SK-N-SH (cell line): Measurements from ENCODE around the gene CHSY3. TPM values are rescaled to one million over a fixed set of nuclear protein-coding genes. Genes with fewer than 3 reads are reported as not detected.

Source experiments
- CTCF ChIA-PET: fragments of 300-600, 350-600 bp; formaldehyde crosslinking; extraction: SDS; loops from one replicate; lab custom pipeline; 2021; lab: Yijun Ruan, JAX
- POLR2A ChIA-PET: fragments of 350-600 bp; sonication (Branson Sonifier 250); formaldehyde crosslinking; extraction: SDS; loops from one replicate; lab custom pipeline; 2020; ENCODE audit warnings: antibody characterized with exemption, inconsistent platforms; lab: Yijun Ruan, JAX
- DNase-seq: peaks from one replicate; pipeline ENCODE4 v3.0.0; 2012
- H2AFZ ChIP-seq: fragments of 200-600 bp; sonication (generic); 2 replicates; pipeline ENCODE4 v1.8.1; 2016; ENCODE audit warnings: antibody characterized with exemption, mild to moderate bottlenecking, low read depth
- H3F3A ChIP-seq: fragments of 200-600 bp; sonication (generic); replicated peaks from 2 replicates; pipeline ENCODE3; 2016; ENCODE audit warnings: antibody characterized with exemption, mild to moderate bottlenecking; ENCODE audit not compliant: insufficient read depth
- H3K27ac ChIP-seq, 2 experiments: fragments of 200-500 bp in 1 of 2; fragments of 200-600 bp in 1 of 2; sonication (Bioruptor generic) in 1 of 2; sonication (generic), shearing (Covaris generic) in 1 of 2; 2 replicates each; pipeline versions ENCODE4 v1.5.1 to v1.6.1; 2014 to 2016; ENCODE audit warnings: low read depth in 2 of 2, inconsistent platforms in 1 of 2, low read length in 1 of 2, mild to moderate bottlenecking in 1 of 2, mixed read lengths in 1 of 2
- H3K27me3 ChIP-seq: fragments of 200-600 bp; sonication (generic), shearing (Covaris generic); 2 replicates; pipeline ENCODE4 v1.6.1; 2016; ENCODE audit warnings: mixed run types; ENCODE audit not compliant: insufficient read depth
- H3K36me3 ChIP-seq, 2 experiments: fragments of 200-500 bp in 1 of 2; fragments of 200-600 bp in 1 of 2; sonication (Bioruptor generic) in 1 of 2; sonication (generic) in 1 of 2; replicated peaks in 1 of 2; 2 replicates each; pipeline versions ENCODE3 to v1.5.1; 2014 to 2016; ENCODE audit warnings: low read length in 1 of 2, mild to moderate bottlenecking in 1 of 2; ENCODE audit not compliant: insufficient read depth in 2 of 2, control insufficient read depth in 1 of 2
- H3K4me1 ChIP-seq, 2 experiments: fragments of 200-500 bp in 1 of 2; fragments of 200-600 bp in 1 of 2; sonication (Bioruptor generic) in 1 of 2; sonication (generic), shearing (Covaris generic) in 1 of 2; 2 replicates each; pipeline versions ENCODE4 v1.5.1 to v1.6.1; 2014 to 2016; ENCODE audit warnings: low read depth in 1 of 2, low read length in 1 of 2, mixed run types in 1 of 2; ENCODE audit not compliant: insufficient read depth in 2 of 2, control insufficient read depth in 1 of 2
- H3K4me2 ChIP-seq: fragments of 200-600 bp; sonication (generic), shearing (Covaris generic); 2 replicates; pipeline ENCODE4 v1.6.1; 2017; ENCODE audit warnings: mixed run types
- H3K4me3 ChIP-seq, 2 experiments: fragments of 200-500 bp in 1 of 2; fragments of 200-600 bp in 1 of 2; sonication (Bioruptor generic) in 1 of 2; sonication (generic), shearing (Covaris generic) in 1 of 2; 2 replicates each; pipeline versions ENCODE4 v1.5.1 to v1.8.1; 2014 to 2016; ENCODE audit warnings: low read depth in 2 of 2, inconsistent platforms in 1 of 2, low read length in 1 of 2, mild to moderate bottlenecking in 1 of 2, mixed read lengths in 1 of 2, moderate library complexity in 1 of 2
- H3K79me2 ChIP-seq: fragments of 200-600 bp; sonication (generic); 2 replicates; pipeline ENCODE4 v1.8.1; 2017; ENCODE audit warnings: mild to moderate bottlenecking; ENCODE audit not compliant: insufficient read depth
- H3K9ac ChIP-seq: fragments of 200-600 bp; sonication (generic); 2 replicates; pipeline ENCODE4 v1.6.1; 2017; ENCODE audit warnings: mixed run types
- H3K9me2 ChIP-seq: fragments of 200-600 bp; sonication (generic); 2 replicates; pipeline ENCODE4 v1.6.1; 2017; ENCODE audit warnings: mixed run types
- H3K9me3 ChIP-seq: fragments of 200-600 bp; sonication (generic); 2 replicates; pipeline ENCODE4 v1.6.1; 2017; ENCODE audit warnings: mixed run types, mild to moderate bottlenecking, moderate library complexity
- H4K20me1 ChIP-seq: fragments of 200-600 bp; sonication (generic); 2 replicates; pipeline ENCODE4 v1.6.1; 2017; ENCODE audit warnings: mild to moderate bottlenecking, mixed run types; ENCODE audit not compliant: insufficient read depth
- CHD2 ChIP-seq: fragments of 150-350 bp; IDR thresholded peaks from 2 replicates; pipeline ENCODE4 v1.6.1; 2018; ENCODE audit warnings: low read length; ENCODE audit not compliant: partially characterized antibody
- FOSL2 ChIP-seq: IDR thresholded peaks from 2 replicates; pipeline ENCODE4 v1.4.0; 2012; ENCODE audit warnings: low read depth, mild to moderate bottlenecking, moderate library complexity, borderline replicate concordance
- FOXM1 ChIP-seq: IDR thresholded peaks from 2 replicates; pipeline ENCODE4 v1.4.0; 2012; ENCODE audit warnings: low read depth, mild to moderate bottlenecking
- MEF2A ChIP-seq: IDR thresholded peaks from 2 replicates; pipeline ENCODE4 v1.4.0; 2012; ENCODE audit warnings: low read depth, borderline replicate concordance
- NFIC ChIP-seq: IDR thresholded peaks from 2 replicates; pipeline ENCODE4 v1.4.0; 2012; ENCODE audit warnings: borderline replicate concordance
- RXRA ChIP-seq: IDR thresholded peaks from 2 replicates; pipeline ENCODE4 v1.4.0; 2012; ENCODE audit warnings: low read depth, mild to moderate bottlenecking, borderline replicate concordance
- SIN3A ChIP-seq: IDR thresholded peaks from 2 replicates; pipeline ENCODE4 v1.6.1; 2012; ENCODE audit warnings: low read depth, mild to moderate bottlenecking, low read length, moderate library complexity, borderline replicate concordance
- TAF1 ChIP-seq: IDR thresholded peaks from 2 replicates; pipeline ENCODE4 v1.6.1; 2012; ENCODE audit warnings: low read depth, mild to moderate bottlenecking, low read length, moderate library complexity, borderline replicate concordance
- TCF12 ChIP-seq: IDR thresholded peaks from 2 replicates; pipeline ENCODE4 v1.4.0; 2012
- TEAD4 ChIP-seq: IDR thresholded peaks from 2 replicates; pipeline ENCODE4 v1.4.0; 2012; ENCODE audit warnings: mild to moderate bottlenecking, borderline replicate concordance; ENCODE audit not compliant: insufficient read depth
- WGBS: methylation state at CpG from one replicate; pipeline ENCODE4 v1.1.6; 2017; ENCODE audit warnings: low lambda C conversion rate; 5-methylcytosine and 5-hydroxymethylcytosine counted together
- polyA plus RNA-seq, 3 experiments: library from polyadenylated mRNA; depleted of rRNA; stranded (reverse); fragments of >200 nt; gene quantifications; 2 replicates each; pipeline ENCODE4 v1.2.3, GENCODE V29; 2012
- TF ChIP-seq, protein P1 (sequence below): IDR thresholded peaks from 2 replicates; pipeline ENCODE4 v1.6.1; 2012; ENCODE audit warnings: mild to moderate bottlenecking, low read depth, low read length, moderate library complexity
- TF ChIP-seq, protein P2 (sequence below): fragments of 200-600 bp; sonication (generic); IDR thresholded peaks from 2 replicates; pipeline ENCODE4 v1.6.1; 2017; ENCODE audit warnings: antibody characterized with exemption, mild to moderate bottlenecking, moderate library complexity

Gene CHSY3
- polyA plus RNA-seq, 1 of the 3 experiments (the other 2 are of a cell fraction): not detected

- no peak overlapping the region for H3K4me3 ChIP-seq
- WGBS: 20% methylated on average over 3 of the region's 3 CpGs
- H3K36me3 ChIP-seq: no peaks in the 10 kb centered on the region
- H3K9me3 ChIP-seq: no peaks in the 10 kb centered on the region
- no peak overlapping the region for H3K27ac ChIP-seq
- CTCF ChIA-PET: no interaction called here
- no peak for DNase-seq
- H3K27me3 ChIP-seq: no peaks in the 10 kb centered on the region
- H3F3A ChIP-seq: no peaks in the 10 kb centered on the region
- H3K9me2 ChIP-seq: no peaks in the 10 kb centered on the region
- TF ChIP-seq RXRA: no peak
- TF ChIP-seq FOXM1: no peak
- TF ChIP-seq, protein P1, sequence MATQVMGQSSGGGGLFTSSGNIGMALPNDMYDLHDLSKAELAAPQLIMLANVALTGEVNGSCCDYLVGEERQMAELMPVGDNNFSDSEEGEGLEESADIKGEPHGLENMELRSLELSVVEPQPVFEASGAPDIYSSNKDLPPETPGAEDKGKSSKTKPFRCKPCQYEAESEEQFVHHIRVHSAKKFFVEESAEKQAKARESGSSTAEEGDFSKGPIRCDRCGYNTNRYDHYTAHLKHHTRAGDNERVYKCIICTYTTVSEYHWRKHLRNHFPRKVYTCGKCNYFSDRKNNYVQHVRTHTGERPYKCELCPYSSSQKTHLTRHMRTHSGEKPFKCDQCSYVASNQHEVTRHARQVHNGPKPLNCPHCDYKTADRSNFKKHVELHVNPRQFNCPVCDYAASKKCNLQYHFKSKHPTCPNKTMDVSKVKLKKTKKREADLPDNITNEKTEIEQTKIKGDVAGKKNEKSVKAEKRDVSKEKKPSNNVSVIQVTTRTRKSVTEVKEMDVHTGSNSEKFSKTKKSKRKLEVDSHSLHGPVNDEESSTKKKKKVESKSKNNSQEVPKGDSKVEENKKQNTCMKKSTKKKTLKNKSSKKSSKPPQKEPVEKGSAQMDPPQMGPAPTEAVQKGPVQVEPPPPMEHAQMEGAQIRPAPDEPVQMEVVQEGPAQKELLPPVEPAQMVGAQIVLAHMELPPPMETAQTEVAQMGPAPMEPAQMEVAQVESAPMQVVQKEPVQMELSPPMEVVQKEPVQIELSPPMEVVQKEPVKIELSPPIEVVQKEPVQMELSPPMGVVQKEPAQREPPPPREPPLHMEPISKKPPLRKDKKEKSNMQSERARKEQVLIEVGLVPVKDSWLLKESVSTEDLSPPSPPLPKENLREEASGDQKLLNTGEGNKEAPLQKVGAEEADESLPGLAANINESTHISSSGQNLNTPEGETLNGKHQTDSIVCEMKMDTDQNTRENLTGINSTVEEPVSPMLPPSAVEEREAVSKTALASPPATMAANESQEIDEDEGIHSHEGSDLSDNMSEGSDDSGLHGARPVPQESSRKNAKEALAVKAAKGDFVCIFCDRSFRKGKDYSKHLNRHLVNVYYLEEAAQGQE: no peak
- no peak for TF ChIP-seq CHD2
- TF ChIP-seq FOSL2: no peak
- no peak for TF ChIP-seq MEF2A
- POLR2A ChIA-PET: no interaction called here
- no peak overlapping the region for H3K4me2 ChIP-seq
- H3K4me1 ChIP-seq: no peaks in the 10 kb centered on the region
- H2AFZ ChIP-seq: no peak overlapping the region
- H3K79me2 ChIP-seq: no peaks in the 10 kb centered on the region
- H4K20me1 ChIP-seq: no peaks in the 10 kb centered on the region
- H3K9ac ChIP-seq: no peak overlapping the region
Measured at GRCh38 chr5:130064484-130064883, 160.2 kb downstream of the CHSY3 start.

DNA sequence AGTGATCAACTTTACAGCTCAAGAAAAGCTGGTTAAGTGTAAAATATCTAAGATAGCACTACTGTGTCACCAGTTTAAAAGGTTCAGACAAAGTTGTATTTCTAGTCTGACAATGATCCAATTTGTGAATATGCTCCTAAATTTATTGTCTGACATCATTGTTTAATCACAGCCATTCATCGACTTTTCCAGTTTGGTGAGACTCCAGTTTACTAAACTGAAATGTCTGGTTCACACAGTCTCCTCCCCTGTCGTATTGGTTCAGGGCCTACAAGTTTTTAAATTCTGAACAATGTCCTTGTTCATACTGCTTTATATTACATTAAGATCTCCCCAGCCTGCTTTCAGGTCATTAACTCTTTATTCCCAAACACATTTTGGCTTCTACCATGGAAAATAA, 161.4 kb downstream of the CHSY3 start:
- no peak overlapping the region for H3K9ac ChIP-seq
- ChIA-PET CTCF (no interaction called here), POLR2A (no interaction called here)
- no peaks in the 10 kb centered on the region for H3K27me3 ChIP-seq
- 2% methylated on average over 2 of the region's 2 CpGs for WGBS
- H3K4me2 ChIP-seq: no peak overlapping the region
- TF ChIP-seq NFIC: no peak
- no peaks in the 10 kb centered on the region for H4K20me1 ChIP-seq
- no peaks in the 10 kb centered on the region for H3K36me3 ChIP-seq
- H2AFZ ChIP-seq: no peak overlapping the region
- no peaks in the 10 kb centered on the region for H3F3A ChIP-seq
- H3K4me1 ChIP-seq: no peaks in the 10 kb centered on the region
- H3K27ac ChIP-seq: no peak overlapping the region
- H3K79me2 ChIP-seq: no peaks in the 10 kb centered on the region
- H3K9me3 ChIP-seq: no peaks in the 10 kb centered on the region
- no peak for DNase-seq
- no peaks in the 10 kb centered on the region for H3K9me2 ChIP-seq
- H3K4me3 ChIP-seq: no peak overlapping the region

DNA sequence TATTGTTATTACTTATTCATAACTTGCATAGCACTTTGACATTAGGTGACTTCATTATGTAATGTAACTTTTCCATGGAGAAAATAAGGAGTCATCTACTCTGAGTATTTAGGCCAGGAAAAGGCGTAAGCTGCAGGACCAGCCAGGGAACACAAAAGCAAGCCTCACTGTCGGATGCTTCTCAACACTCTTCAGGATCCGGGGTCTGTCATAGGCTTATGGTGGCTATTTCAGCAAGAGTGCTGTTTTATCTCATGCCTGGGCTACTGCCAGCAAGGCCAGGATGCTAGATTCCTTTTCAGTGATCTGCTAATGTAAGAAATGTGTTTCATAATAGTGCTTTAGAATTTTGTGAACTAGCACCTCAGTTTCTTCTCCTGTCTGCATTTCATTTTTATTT, 162.4 kb downstream of the CHSY3 start:
- H3K9me3 ChIP-seq: no peaks in the 10 kb centered on the region
- no peak overlapping the region for H3K9ac ChIP-seq
- no peaks in the 10 kb centered on the region for H3K4me1 ChIP-seq
- POLR2A ChIA-PET: no interaction called here
- 6% methylated on average over 3 of the region's 3 CpGs for WGBS
- H3K27ac ChIP-seq: no peak overlapping the region
- no peak overlapping the region for H3K4me2 ChIP-seq
- no peaks in the 10 kb centered on the region for H4K20me1 ChIP-seq
- H3K36me3 ChIP-seq: no peaks in the 10 kb centered on the region
- H3K9me2 ChIP-seq: no peaks in the 10 kb centered on the region
- no peak for DNase-seq
- H3F3A ChIP-seq: no peaks in the 10 kb centered on the region
- CTCF ChIA-PET: no interaction called here
- no peak overlapping the region for H3K4me3 ChIP-seq
- H2AFZ ChIP-seq: no peak overlapping the region
- no peaks in the 10 kb centered on the region for H3K27me3 ChIP-seq
- H3K79me2 ChIP-seq: no peaks in the 10 kb centered on the region
- TF ChIP-seq, protein P1: no peak
- TF ChIP-seq FOXM1: no peak
- no peak for TF ChIP-seq TAF1
- TF ChIP-seq TCF12: no peak
- TF ChIP-seq SIN3A: no peak
- TF ChIP-seq FOSL2: no peak
- TF ChIP-seq, protein P2, sequence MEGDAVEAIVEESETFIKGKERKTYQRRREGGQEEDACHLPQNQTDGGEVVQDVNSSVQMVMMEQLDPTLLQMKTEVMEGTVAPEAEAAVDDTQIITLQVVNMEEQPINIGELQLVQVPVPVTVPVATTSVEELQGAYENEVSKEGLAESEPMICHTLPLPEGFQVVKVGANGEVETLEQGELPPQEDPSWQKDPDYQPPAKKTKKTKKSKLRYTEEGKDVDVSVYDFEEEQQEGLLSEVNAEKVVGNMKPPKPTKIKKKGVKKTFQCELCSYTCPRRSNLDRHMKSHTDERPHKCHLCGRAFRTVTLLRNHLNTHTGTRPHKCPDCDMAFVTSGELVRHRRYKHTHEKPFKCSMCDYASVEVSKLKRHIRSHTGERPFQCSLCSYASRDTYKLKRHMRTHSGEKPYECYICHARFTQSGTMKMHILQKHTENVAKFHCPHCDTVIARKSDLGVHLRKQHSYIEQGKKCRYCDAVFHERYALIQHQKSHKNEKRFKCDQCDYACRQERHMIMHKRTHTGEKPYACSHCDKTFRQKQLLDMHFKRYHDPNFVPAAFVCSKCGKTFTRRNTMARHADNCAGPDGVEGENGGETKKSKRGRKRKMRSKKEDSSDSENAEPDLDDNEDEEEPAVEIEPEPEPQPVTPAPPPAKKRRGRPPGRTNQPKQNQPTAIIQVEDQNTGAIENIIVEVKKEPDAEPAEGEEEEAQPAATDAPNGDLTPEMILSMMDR: no peak
- TF ChIP-seq TEAD4: no peak
